ENCODE data around the gene LDOC1. TPM values are rescaled to one million over a fixed set of nuclear protein-coding genes. Genes with fewer than 3 reads are reported as not detected.

Gene LDOC1
- total and polyA plus RNA-seq, 2 experiments from 2014 or later = 12.4 to 93.6 TPM

GRCh38 chrX:141180851-141181250 lies 3.9 kb upstream of the LDOC1 start (continued):
- TF ChIP-seq NANOG (IDR thresholded peaks at IDR 0.05; ENCODE audit: borderline replicate concordance) (no peak), CTCF (conservative IDR thresholded peaks at IDR 0.05; ENCODE audit: low read depth in 2 of 2) (no peak), CREB1 (CRISPR knock-in tag; IDR thresholded peaks at IDR 0.05; ENCODE audit: low read depth) (no peak), JUNB (IDR thresholded peaks at IDR 0.05; ENCODE audit: unreplicated experiment) (no peak), REST (IDR thresholded peaks at IDR 0.05; ENCODE audit: unreplicated experiment) (no peak)

- TF ChIP-seq POLR2AphosphoS5 (IDR thresholded peaks at IDR 0.05; ENCODE audit: low read depth) (no peak), STAT1 (IDR thresholded peaks at IDR 0.05; ENCODE audit: unreplicated experiment) (no peak), ZNF462 (CRISPR knock-in tag; IDR thresholded peaks at IDR 0.05) (no peak)
- peaks cover 24% of the 10 kb centered on the region for H3K4me1 Mint-ChIP-seq
- ATAC-seq = no peak
- peak overlapping the region; percentile 66 for H3K4me3 ChIP-seq
- H3K4me1 ChIP-seq (ENCODE audit: insufficient read depth) = peaks cover 8% of the 10 kb centered on the region; the same call in 1 of the 2 replicates
- H2AFZ ChIP-seq = no peak overlapping the region
- no peaks in the 10 kb centered on the region for H3K27me3 ChIP-seq (ENCODE audit: insufficient read depth)
- no peak for DNase-seq (ENCODE audit: low spot score)
- no peaks in the 10 kb centered on the region for H3K9me3 Mint-ChIP-seq
- H3K27me3 Mint-ChIP-seq (ENCODE audit: insufficient read depth, low read depth, poor library complexity) = peaks cover 3% of the 10 kb centered on the region
- H3K9me2 ChIP-seq (ENCODE audit: insufficient read depth) = no peaks in the 10 kb centered on the region
- H3K36me3 ChIP-seq (ENCODE audit: insufficient read depth) = no peaks in the 10 kb centered on the region
- peak overlapping the region; percentile 91 for H3K4me3 Mint-ChIP-seq
- H4K20me1 ChIP-seq (replicated peaks; ENCODE audit: insufficient read depth) = no peaks in the 10 kb centered on the region
- peak overlapping the region; percentile 76 for H3K4me2 ChIP-seq
- H3K27ac ChIP-seq (ENCODE audit: low read depth) = no peak overlapping the region
- no peak overlapping the region; the same call in 1 of the 2 replicates for H3K27ac Mint-ChIP-seq
- H3F3A ChIP-seq (replicated peaks; ENCODE audit: low read depth) = no peaks in the 10 kb centered on the region
- no peaks in the 10 kb centered on the region for H3K79me2 ChIP-seq (replicated peaks; ENCODE audit: insufficient read depth)
- peaks cover 8% of the 10 kb centered on the region; the same call in 2 of the 3 replicates for H3K36me3 Mint-ChIP-seq (ENCODE audit: low read depth)
These were observed 1.1 kb downstream of the LDOC1 start for GRCh38 chrX:141175786-141176185.
